Loucy (cell line): ENCODE data around the gene MOG.

Experiments
- CTCF ChIP-seq: fragments of 200-600 bp; sonication (generic); conservative IDR thresholded peaks from 2 replicates; pipeline ENCODE4 v1.5.1; 2014; ENCODE audit warnings: mild to moderate bottlenecking, antibody characterized with exemption, low read length
- EZH2phosphoT487 ChIP-seq: fragments of 200-600 bp; IDR thresholded peaks from 2 replicates; pipeline ENCODE4 v1.6.1; 2018; ENCODE audit warnings: antibody characterized with exemption, mild to moderate bottlenecking, moderate library complexity, borderline replicate concordance

GRCh38 chr6:29667158-29667557 lies 10.3 kb downstream of the MOG start:
- TF ChIP-seq CTCF, result no peak
- TF ChIP-seq EZH2phosphoT487, result no peak
